ENCODE measurements around the gene IL16. TPM values are rescaled to one million over a fixed set of nuclear protein-coding genes. Genes with fewer than 3 reads are reported as not detected.
A peak's percentile ranks its signal among the peaks of the same experiment; 100 is the strongest.

IL16 gene
- total RNA-seq, 2 experiments from 2014 or later, result 118 to 144 TPM

DNA sequence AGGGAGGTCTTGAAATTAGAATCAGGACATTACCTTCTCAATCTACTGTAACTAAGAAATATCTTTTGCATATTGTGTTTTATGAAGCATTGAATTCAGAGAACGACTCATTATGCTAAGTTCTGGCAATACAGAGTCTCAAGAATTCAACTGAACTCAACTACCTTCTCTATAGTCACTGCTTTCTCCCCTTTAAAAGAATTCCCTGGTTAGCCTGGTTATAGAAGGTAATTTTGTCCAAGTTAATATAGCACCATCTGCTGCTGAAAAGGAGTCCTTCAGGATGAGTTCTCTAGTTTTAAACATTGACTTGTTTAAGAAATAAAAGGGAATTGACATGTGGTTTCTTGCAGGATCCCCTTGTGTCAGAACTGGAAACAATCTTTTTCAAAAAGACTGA, 60.2 kb downstream of the IL16 start:
- CTCF ChIA-PET, result interaction anchor here (0.7 to 3.4 kb wide), 2 partner anchors 9 to 22 kb away, joined by 3 to 15 read pairs; no protein-coding TSS in a partner anchor
- Mint-ChIP-seq H3K4me1 (no peaks in the 10 kb centered on the region), H3K36me3 (no peaks in the 10 kb centered on the region), H3K4me3 (no peak overlapping the region), H3K9me3 (ENCODE audit: low read depth) (no peaks in the 10 kb centered on the region), H3K27me3 (peaks cover 36% of the 10 kb centered on the region), H3K27ac (no peak overlapping the region)
- ATAC-seq, result no peak
- DNase-seq, result no peak

DNA sequence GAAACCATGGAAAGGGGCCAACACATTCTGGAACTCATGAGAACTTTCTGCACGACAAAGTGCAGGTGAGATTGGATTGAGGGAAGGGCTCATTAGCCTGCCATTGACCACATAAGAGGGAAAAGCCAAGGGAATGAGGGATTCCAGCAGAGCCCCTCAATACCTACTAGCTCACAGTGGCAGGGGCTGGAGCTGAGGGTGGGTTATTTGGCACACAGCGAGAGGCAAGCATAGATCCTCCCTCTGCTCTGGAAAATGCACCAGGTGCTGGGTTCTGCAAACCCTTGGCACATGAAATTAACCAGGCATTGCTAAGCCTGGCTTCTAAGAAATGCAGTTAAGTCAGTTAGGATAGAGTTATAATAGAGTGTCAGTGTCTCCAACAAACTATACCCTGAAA, 60.8 kb downstream of the IL16 start:
- Mint-ChIP-seq H3K27me3 (peaks cover 33% of the 10 kb centered on the region), H3K27ac (no peak overlapping the region), H3K4me1 (no peaks in the 10 kb centered on the region), H3K9me3 (ENCODE audit: low read depth) (no peaks in the 10 kb centered on the region), H3K4me3 (no peak overlapping the region), H3K36me3 (no peaks in the 10 kb centered on the region)
- DNase-seq (no peak), ATAC-seq (no peak)
- CTCF ChIA-PET, result interaction anchor here (3.4 kb wide), 1 partner anchor 9 kb away, joined by 15 read pairs; no protein-coding TSS in a partner anchor

DNA sequence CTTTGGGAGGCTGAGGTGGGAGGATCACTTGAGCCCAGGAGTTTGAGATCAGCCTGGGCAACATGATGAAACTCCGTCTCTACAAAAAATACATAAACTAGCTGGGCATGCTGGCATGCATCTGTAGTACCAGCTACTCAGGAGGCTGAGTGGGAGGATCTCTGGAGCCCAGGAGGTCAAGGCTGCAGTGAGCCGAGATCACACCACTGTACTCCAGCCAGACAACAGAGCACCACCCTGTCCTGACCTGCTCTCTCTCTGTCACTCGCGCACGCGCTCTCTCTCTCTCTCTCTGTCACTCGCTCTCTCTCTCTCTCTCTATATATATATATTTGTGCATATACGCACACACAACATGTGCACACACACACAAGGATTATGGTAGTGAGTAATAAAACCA, 61.8 kb downstream of the IL16 start:
- ATAC-seq (no peak), DNase-seq (no peak)
- Mint-ChIP-seq H3K9me3 (ENCODE audit: low read depth) (no peaks in the 10 kb centered on the region), H3K27ac (no peak overlapping the region), H3K4me3 (no peak overlapping the region), H3K4me1 (no peaks in the 10 kb centered on the region), H3K27me3 (peaks cover 30% of the 10 kb centered on the region), H3K36me3 (no peaks in the 10 kb centered on the region)
- CTCF ChIA-PET, result interaction anchor here (3.4 kb wide), 1 partner anchor 8 kb away, joined by 15 read pairs; no protein-coding TSS in a partner anchor

DNA sequence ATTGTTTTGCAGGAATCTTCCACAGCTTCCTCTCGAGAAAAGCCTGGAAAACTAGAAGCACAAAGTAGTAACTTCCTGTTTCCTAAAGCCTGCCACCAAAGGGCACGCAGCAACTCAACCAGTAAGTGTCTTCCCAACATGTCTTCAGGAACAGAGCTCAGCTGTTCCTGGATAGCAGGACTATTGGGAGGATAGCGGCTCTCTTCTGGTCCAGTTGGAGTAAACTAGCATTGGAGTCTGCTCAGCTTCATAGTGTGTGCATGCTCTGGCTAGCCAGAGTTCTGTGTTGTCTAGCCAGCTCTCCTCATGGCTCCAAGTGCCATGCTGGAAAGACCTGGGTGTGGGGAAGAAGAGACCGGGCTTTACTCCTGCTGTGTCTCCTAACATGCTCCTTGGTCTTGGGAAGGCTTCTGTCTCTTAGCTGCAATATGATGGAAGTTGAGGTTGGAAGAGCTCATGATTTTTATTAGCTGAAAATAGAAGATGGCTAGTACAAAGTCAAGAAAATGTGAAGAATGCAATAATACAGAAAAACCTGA, 63.1 kb downstream of the IL16 start:
- DNase-seq, result no peak
- CTCF ChIA-PET, result interaction anchor here (1.2 to 2.0 kb wide), 4 partner anchors 104 to 264 kb away, joined by 3 to 8 read pairs (median 4); no protein-coding TSS in a partner anchor
- Mint-ChIP-seq H3K9me3 (ENCODE audit: low read depth) (no peaks in the 10 kb centered on the region), H3K27ac (no peak overlapping the region), H3K27me3 (peaks cover 31% of the 10 kb centered on the region), H3K36me3 (no peaks in the 10 kb centered on the region), H3K4me3 (no peak overlapping the region), H3K4me1 (no peaks in the 10 kb centered on the region)
- ATAC-seq, result no peak

DNA sequence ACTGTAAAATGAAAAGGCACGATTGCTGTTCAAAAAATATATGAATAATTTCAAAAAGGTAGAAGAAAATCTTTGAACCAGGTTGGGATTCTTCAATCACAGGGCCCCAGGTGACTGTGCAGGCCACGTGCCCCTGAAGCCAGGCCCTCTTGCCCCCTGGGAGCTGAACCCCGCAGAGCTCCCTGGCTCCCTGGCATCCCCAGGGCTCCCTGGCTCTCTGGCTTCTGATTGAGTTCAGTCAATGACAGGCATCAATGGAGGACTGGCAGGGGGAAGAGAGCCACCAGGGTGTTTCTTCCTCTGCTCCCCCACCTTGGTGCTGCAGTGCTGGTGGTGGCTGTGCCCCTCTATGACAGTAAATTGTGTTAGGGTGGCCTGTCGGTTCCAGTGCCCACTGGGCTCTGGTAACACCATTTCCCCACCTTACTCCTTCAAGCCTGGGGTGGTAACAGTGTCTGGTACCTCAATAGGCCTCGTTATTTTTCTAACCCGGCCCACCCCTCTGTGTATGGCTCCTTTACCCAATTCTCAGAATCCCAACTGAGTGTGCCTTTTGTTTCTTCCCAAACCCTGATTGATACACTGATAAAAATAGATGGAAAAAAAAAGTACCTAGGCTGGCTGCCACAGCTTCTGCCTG, 64.6 kb downstream of the IL16 start:
- Mint-ChIP-seq H3K27me3 (peaks cover 28% of the 10 kb centered on the region), H3K9me3 (ENCODE audit: low read depth) (no peaks in the 10 kb centered on the region), H3K4me3 (no peak overlapping the region), H3K27ac (no peak overlapping the region), H3K36me3 (no peaks in the 10 kb centered on the region), H3K4me1 (peaks cover 12% of the 10 kb centered on the region)
- ATAC-seq (no peak), DNase-seq (no peak)
- CTCF ChIA-PET, result interaction anchor here (1.0 to 2.0 kb wide), 4 partner anchors 93 to 266 kb away, joined by 3 to 8 read pairs (median 4); no protein-coding TSS in a partner anchor

DNA sequence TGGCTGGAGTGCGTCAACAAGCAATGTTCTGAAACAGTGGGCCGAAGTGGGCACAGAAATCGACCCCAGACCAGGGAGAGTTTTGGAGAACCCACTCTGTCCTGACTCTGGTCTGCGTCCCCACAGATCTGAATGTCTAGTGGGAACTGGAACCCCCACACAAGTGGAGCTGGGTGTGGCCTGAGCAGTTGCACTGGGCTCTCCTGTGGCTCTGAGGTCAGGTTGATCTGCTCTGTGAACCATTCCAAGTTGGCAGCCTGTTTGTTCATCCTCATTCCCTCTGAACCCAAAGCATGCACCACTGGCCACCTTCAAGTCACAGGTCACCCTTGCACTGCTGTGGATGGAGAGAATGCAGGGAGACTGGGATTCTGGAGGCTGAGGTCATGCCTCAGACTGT, 66.8 kb downstream of the IL16 start:
- no peaks in the 10 kb centered on the region for H3K36me3 Mint-ChIP-seq
- DNase-seq (no peak), ATAC-seq (no peak)
- peaks cover 23% of the 10 kb centered on the region for H3K4me1 Mint-ChIP-seq
- no peaks in the 10 kb centered on the region for H3K9me3 Mint-ChIP-seq (ENCODE audit: low read depth)
- H3K27ac Mint-ChIP-seq, result no peak overlapping the region
- CTCF ChIA-PET, result interaction anchor here (1.1 to 8.8 kb wide), 6 partner anchors 31 to 275 kb away, joined by 3 to 276 read pairs (median 28); no protein-coding TSS in a partner anchor
- H3K4me3 Mint-ChIP-seq, result no peak overlapping the region
- H3K27me3 Mint-ChIP-seq, result peaks cover 16% of the 10 kb centered on the region

DNA sequence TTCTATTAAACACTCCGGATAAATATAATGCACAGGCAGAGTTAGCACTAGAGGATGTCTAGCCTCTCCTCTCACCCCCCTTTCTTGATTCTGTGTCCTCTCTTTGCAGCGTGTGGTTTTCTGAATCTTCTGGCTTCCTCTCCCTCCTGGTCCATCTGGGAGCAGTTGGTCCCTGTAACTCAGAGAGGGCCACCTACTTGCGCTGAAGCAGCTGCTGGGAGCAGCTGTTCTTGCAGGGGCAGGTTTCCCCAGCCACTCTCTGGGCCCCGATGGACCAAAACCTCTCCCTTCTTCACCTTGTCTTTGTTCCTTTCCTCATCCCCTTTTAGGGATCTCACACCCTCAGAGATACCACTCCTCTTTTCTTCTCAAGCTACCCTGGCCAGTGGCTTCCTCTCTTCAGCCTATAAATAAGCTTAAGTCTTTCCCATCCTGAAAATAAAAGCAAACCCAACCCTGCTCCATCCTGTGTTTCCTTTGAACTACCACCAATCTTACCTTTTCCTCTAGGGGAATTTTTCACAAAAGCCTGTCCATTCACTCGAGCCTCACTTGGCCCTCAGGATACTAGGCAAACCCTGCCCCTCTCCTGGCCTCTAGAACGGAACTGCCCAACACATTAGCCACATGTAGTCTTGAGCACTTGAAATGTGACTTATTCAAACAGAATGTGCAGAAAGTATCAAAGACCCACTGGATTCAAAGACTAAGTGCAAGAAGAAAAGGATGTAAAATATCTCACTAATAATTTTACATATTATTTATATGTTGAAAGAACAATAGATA, 67.6 kb downstream of the IL16 start:
- no peak overlapping the region for H3K4me3 Mint-ChIP-seq

DNA sequence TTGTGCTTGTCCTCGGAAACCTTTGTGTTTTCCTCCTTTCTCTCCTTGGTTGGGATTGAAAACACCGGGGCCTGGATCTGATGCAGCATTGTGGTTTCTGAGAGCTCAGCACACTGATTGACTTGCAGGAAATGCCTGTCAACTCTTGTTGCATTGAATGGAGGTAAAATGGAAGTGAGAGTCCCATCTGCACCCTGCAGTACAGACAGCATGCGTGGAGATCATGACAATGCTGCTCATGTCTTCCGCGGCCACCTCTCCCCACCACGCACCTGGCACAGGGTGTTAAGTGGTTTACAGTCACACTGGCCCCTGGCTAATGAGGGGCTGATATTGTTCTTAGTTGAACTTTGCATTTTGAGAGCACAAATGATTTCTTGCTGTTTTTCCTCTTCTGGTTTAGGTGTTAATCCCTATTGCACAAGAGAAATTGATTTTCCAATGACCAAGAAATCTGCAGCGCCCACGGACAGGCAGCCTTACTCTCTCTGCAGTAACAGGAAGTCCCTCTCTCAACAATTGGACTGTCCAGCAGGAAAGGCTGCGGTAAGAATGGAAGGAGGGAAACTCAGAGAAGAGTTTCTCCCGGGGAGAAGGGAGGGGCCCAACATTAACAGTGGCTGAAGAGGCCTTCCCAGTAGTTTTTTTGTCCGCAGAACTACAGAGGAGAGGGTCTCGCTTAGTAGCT, 68.7 kb downstream of the IL16 start:
- no peak for ATAC-seq
- peak overlapping the region; percentile 33 for H3K4me3 Mint-ChIP-seq
- no peaks in the 10 kb centered on the region for H3K36me3 Mint-ChIP-seq
- CTCF ChIA-PET, result interaction anchor here (0.7 to 8.8 kb wide), 100 partner anchors 8 to 809 kb away, joined by 3 to 276 read pairs (median 6); partner anchors contain the start of genes CEMIP, STARD5, TLNRD1 and TMC3
- no peak for DNase-seq
- no peak overlapping the region for H3K27ac Mint-ChIP-seq
- peaks cover 11% of the 10 kb centered on the region for H3K27me3 Mint-ChIP-seq
- H3K4me1 Mint-ChIP-seq, result peaks cover 34% of the 10 kb centered on the region
- no peaks in the 10 kb centered on the region for H3K9me3 Mint-ChIP-seq (ENCODE audit: low read depth)

More for the DNA sequence above, 67.6 kb downstream of the IL16 start:
- Mint-ChIP-seq H3K27ac (no peak overlapping the region), H3K4me1 (peaks cover 30% of the 10 kb centered on the region), H3K36me3 (no peaks in the 10 kb centered on the region), H3K27me3 (peaks cover 14% of the 10 kb centered on the region), H3K9me3 (ENCODE audit: low read depth) (no peaks in the 10 kb centered on the region)
- CTCF ChIA-PET, result interaction anchor here (1.0 to 8.8 kb wide), 7 partner anchors 13 to 271 kb away, joined by 3 to 276 read pairs (median 52); no protein-coding TSS in a partner anchor
- DNase-seq (no peak), ATAC-seq (no peak)

DNA sequence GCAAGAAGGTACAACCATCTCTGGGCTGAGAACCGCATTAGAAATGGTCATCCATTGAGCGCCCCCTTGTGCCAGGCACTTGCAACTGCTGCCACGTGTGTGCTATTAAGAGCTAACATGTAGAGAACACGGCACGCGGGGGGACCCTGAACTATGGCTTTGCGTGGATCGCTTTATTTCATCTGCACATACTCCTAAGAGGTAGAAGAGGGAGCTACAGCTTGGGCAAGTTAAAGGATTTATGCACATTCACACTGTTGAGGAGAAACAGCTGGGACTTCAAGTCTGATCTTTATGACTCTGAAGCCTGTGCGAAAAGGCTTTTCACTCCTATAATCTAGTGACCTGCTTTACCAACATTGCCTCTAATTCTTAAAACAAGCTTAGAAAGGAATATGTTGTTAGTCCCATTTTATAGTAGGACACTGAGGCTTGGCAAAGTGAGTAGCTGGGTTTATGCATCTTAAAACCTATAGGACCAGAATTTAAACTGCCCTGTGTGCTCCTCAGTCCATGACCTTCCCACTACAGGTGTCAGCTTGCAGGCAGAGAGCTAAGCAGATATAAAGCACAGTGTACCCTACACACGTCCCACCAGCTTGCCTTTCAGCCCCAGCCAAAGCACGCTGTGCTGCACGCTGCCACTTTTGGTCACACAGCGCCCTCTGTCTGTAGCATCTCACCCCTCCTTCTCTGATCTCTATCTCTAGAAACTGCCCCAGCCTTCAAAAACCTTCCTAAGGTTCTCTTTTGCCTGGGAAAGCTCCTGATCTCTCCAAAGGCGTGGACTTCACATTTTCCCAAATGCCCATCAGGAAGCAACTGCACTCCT, 69.5 kb downstream of the IL16 start:
- ATAC-seq (peak; percentile 96), DNase-seq (peak; percentile 90)
- no peaks in the 10 kb centered on the region for H3K9me3 Mint-ChIP-seq (ENCODE audit: low read depth)
- peak overlapping the region; percentile 67 for H3K27ac Mint-ChIP-seq
- CTCF ChIA-PET, result interaction anchor here (0.5 to 8.8 kb wide), 116 partner anchors 9 to 810 kb away, joined by 3 to 276 read pairs (median 5); partner anchors contain the start of genes CEMIP, STARD5, TLNRD1 and TMC3
- H3K27me3 Mint-ChIP-seq, result peaks cover 11% of the 10 kb centered on the region
- H3K4me3 Mint-ChIP-seq, result peak overlapping the region; percentile 33
- H3K36me3 Mint-ChIP-seq, result no peaks in the 10 kb centered on the region
- peaks cover 34% of the 10 kb centered on the region for H3K4me1 Mint-ChIP-seq

DNA sequence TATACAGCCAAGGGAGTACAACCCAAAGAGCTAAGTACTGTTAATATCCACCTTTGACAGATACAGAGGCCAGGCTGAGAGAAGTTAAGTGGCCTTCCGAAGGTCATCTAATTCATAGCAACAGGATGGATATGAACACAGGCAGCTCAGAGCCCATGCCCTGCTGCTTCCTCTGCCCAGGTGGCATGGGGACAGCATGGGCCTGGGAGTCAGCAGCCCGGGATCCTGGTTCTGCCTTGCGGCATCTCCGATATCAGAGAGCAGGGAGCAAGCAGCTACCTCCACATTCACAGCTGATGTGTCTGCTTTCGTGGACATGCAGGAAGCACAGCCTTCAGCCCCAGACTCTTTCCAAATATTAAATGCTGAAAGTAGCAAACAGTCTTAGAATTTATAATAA, 71.7 kb downstream of the IL16 start:
- peaks cover 7% of the 10 kb centered on the region for H3K27me3 Mint-ChIP-seq
- no peaks in the 10 kb centered on the region for H3K9me3 Mint-ChIP-seq (ENCODE audit: low read depth)
- DNase-seq (no peak), ATAC-seq (no peak)
- no peak overlapping the region for H3K4me3 Mint-ChIP-seq
- no peaks in the 10 kb centered on the region for H3K36me3 Mint-ChIP-seq
- CTCF ChIA-PET, result interaction anchor here (0.8 to 8.8 kb wide), 15 partner anchors 9 to 492 kb away, joined by 3 to 276 read pairs (median 25); no protein-coding TSS in a partner anchor
- H3K4me1 Mint-ChIP-seq, result peaks cover 34% of the 10 kb centered on the region
- H3K27ac Mint-ChIP-seq, result no peak overlapping the region

DNA sequence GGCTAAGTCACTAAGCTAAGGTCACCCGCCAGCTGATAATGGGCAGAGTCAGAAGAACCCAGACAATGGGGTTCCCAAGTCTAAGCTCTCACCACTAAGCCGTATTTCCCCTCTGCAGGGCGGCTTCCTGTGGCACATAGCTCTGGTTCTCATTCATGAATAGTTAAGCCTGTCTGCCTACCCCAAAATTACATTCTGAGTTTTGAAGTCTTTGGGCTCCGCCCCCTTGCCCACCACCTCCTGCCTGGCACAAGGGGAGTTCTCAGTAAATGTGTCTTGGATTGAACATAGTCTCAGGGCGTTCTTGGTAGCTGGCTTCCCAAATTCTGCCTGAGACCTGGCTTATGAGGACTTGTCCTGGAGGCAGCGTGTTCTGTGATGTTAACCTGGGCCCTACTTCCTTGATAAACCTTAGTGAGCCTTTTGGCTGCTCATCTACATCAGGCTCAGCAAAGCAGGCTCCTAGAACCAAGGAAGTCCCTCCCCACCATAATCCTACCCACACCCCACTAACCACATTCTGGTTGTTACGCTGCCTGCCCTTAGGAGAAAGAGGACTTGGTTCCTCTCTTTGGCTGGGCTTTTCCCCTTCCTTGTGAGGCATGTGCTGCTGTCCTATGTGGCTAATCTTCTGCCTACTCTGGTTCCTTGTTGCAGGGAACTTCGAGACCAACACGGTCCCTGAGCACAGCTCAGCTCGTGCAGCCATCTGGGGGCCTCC, 72.4 kb downstream of the IL16 start:
- Mint-ChIP-seq H3K4me1 (peaks cover 34% of the 10 kb centered on the region), H3K36me3 (no peaks in the 10 kb centered on the region), H3K9me3 (ENCODE audit: low read depth) (no peaks in the 10 kb centered on the region), H3K27ac (peak overlapping the region; percentile 52), H3K27me3 (peaks cover 5% of the 10 kb centered on the region), H3K4me3 (no peak overlapping the region)
- no peak for ATAC-seq
- DNase-seq, result no peak
- CTCF ChIA-PET, result interaction anchor here (0.8 to 8.8 kb wide), 17 partner anchors 8 to 493 kb away, joined by 3 to 276 read pairs (median 3); no protein-coding TSS in a partner anchor
